GM10248 (cell line): ENCODE measurements around the gene TMEM128.
"Not testable (repeated sequence)": the region's sequence is repeated elsewhere in the genome, so short reads cannot be mapped to it uniquely, and the experiment has no call there.

Source experiments
- CTCF ChIA-PET: fragments of 300-600 bp; sonication (Branson Sonifier 250); formaldehyde crosslinking; extraction: SDS; loops from one replicate; lab custom pipeline; 2021; ENCODE audit warnings: antibody characterized with exemption; lab: Yijun Ruan, JAX
- POLR2A ChIA-PET: fragments of 350-650 bp; sonication (Branson Sonifier 250); formaldehyde crosslinking; extraction: SDS; loops from one replicate; lab custom pipeline; 2020; ENCODE audit warnings: antibody characterized with exemption; lab: Yijun Ruan, JAX
- DNase-seq: peaks from one replicate; pipeline ENCODE4 v3.0.0; 2012; ENCODE audit errors: extremely low spot score
- CTCF ChIP-seq: IDR thresholded peaks from 2 replicates; pipeline ENCODE4 v1.5.1; 2012; ENCODE audit warnings: mild to moderate bottlenecking, low read depth; ENCODE audit errors: extremely low read depth, missing control alignments, control extremely low read depth

TMEM128 gene

GRCh38 chr4:4226606-4227438, 21.2 kb downstream of the TMEM128 start, which contains the start of gene OTOP1:
TSS of gene OTOP1 (minus strand) at chr4:4226929. CDS start at chr4:4226864, 65 bp downstream.
- ChIA-PET POLR2A (no interaction called here), CTCF (no interaction called here)
- no peak for TF ChIP-seq CTCF
- DNase-seq = no peak

- POLR2A ChIA-PET = no interaction called here
- CTCF ChIA-PET = no interaction called here
- DNase-seq = no peak
- no peak for TF ChIP-seq CTCF
These were observed 22.0 kb downstream of the TMEM128 start for GRCh38 chr4:4225915-4226605.

- no peak for TF ChIP-seq CTCF
- DNase-seq = no peak
- ChIA-PET POLR2A (no interaction called here), CTCF (no interaction called here)
These were observed 30.9 kb downstream of the TMEM128 start for GRCh38 chr4:4217113-4217512.

- ChIA-PET POLR2A (no interaction called here), CTCF (no interaction called here)
- DNase-seq = no peak
- TF ChIP-seq CTCF = no peak
These were observed 31.4 kb downstream of the TMEM128 start for GRCh38 chr4:4216648-4217047.

GRCh38 chr4:4213674-4214073, 34.3 kb downstream of the TMEM128 start:
- CTCF ChIA-PET, DNase-seq: not testable (repeated sequence)

GRCh38 chr4:4206204-4206603, 41.8 kb downstream of the TMEM128 start:
- POLR2A ChIA-PET = no interaction called here
- no peak for TF ChIP-seq CTCF
- DNase-seq = no peak
- CTCF ChIA-PET = no interaction called here

More at GRCh38 chr4:4213674-4214073, 34.3 kb downstream of the TMEM128 start:
- POLR2A ChIA-PET = not testable (repeated sequence)

- ChIA-PET CTCF (no interaction called here), POLR2A (no interaction called here)
- TF ChIP-seq CTCF = no peak
These were observed 43.6 kb downstream of the TMEM128 start for GRCh38 chr4:4204401-4204745.

More at GRCh38 chr4:4204401-4204745, 43.6 kb downstream of the TMEM128 start:
- DNase-seq = no peak
